ENCODE results near the gene MAEL.
A peak's percentile ranks its signal among the peaks of the same experiment; 100 is the strongest.

The MAEL gene

GRCh38 chr1:167054946-167055630 lies 66.0 kb downstream of the MAEL start:
- no peak for DNase-seq (ENCODE audit: low read depth in 2 of 3, low spot score in 2 of 3)

- DNase-seq (ENCODE audit: low read depth in 2 of 3, low spot score in 2 of 3): no peak
These were observed 67.6 kb downstream of the MAEL start for GRCh38 chr1:167056529-167057231.

- DNase-seq (ENCODE audit: low read depth in 2 of 3, low spot score in 2 of 3): no peak
These were observed 68.2 kb downstream of the MAEL start for GRCh38 chr1:167057241-167057688.

GRCh38 chr1:167059045-167059808 lies 70.1 kb downstream of the MAEL start:
- DNase-seq (ENCODE audit: low read depth in 2 of 3, low spot score in 2 of 3): peak; percentile 30 to 69 (median 65)

GRCh38 chr1:167059809-167060107 lies 70.7 kb downstream of the MAEL start:
- no peak for DNase-seq (ENCODE audit: low read depth in 2 of 3, low spot score in 2 of 3)

GRCh38 chr1:167060141-167061072 lies 71.3 kb downstream of the MAEL start:
- no peak for DNase-seq (ENCODE audit: low read depth in 2 of 3, low spot score in 2 of 3)

GRCh38 chr1:167061073-167061464 lies 72.0 kb downstream of the MAEL start:
- no peak for DNase-seq (ENCODE audit: low read depth in 2 of 3, low spot score in 2 of 3)

- DNase-seq (ENCODE audit: low read depth in 2 of 3, low spot score in 2 of 3): no peak
These were observed 75.5 kb downstream of the MAEL start for GRCh38 chr1:167064621-167065020.

- DNase-seq (ENCODE audit: low read depth in 2 of 3, low spot score in 2 of 3): no peak
These were observed 76.4 kb downstream of the MAEL start for GRCh38 chr1:167065471-167065870.

- peak; percentile 59 to 80 (median 78) for DNase-seq (ENCODE audit: low read depth in 2 of 3, low spot score in 2 of 3)
These were observed 77.4 kb downstream of the MAEL start for GRCh38 chr1:167066333-167067122.

GRCh38 chr1:167067904-167068303 lies 78.8 kb downstream of the MAEL start:
- DNase-seq (ENCODE audit: low read depth in 2 of 3, low spot score in 2 of 3): no peak

GRCh38 chr1:167068761-167069160 lies 79.7 kb downstream of the MAEL start:
- DNase-seq (ENCODE audit: low read depth in 2 of 3, low spot score in 2 of 3): no peak

- DNase-seq (ENCODE audit: low read depth in 2 of 3, low spot score in 2 of 3): no peak
These were observed 82.2 kb downstream of the MAEL start for GRCh38 chr1:167071286-167071685.

All from activated CD8-positive, alpha-beta memory T cell treated with anti-CD3 and anti-CD28 coated beads for 48 hours (primary cell).